ENCODE measurements around the gene RPS6KA4.

RPS6KA4 gene

DNA sequence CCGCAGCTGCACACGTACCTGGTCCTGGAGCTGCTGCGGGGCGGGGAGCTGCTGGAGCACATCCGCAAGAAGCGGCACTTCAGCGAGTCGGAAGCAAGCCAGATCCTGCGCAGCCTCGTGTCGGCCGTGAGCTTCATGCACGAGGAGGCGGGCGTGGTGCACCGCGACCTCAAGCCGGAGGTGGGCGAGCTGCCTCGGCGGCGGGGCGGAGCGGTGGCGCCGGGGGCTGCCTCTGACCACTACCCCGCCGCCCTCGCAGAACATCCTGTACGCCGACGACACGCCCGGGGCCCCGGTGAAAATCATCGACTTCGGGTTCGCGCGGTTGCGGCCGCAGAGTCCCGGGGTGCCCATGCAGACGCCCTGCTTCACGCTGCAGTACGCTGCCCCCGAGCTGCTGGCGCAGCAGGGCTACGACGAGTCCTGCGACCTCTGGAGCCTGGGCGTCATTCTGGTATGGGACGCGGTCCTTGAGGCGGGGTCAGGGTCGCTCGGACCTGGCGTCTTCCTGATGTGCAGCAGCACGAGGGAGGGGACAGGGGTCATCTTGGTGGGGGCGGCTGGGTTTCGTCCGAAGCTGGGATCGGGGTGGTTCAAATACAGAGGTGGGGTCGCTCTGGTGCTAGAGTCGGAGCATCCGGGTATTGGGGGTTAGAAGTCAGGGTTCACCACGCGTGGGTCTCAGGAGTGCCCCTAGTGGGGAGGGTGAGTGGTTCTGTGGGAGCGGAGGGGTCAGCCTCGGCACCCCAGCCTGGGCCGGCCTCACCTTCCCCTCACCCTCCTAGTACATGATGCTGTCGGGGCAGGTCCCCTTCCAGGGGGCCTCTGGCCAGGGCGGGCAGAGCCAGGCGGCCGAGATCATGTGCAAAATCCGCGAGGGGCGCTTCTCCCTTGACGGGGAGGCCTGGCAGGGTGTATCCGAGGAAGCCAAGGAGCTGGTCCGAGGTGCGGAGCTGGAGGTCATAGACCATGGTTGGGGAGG, 10.8 kb downstream of the RPS6KA4 start:
- DNase-seq = no peak

- no peak for DNase-seq
Observed at GRCh38 chr11:64371201-64371600, 12.2 kb downstream of the RPS6KA4 start.

DNA sequence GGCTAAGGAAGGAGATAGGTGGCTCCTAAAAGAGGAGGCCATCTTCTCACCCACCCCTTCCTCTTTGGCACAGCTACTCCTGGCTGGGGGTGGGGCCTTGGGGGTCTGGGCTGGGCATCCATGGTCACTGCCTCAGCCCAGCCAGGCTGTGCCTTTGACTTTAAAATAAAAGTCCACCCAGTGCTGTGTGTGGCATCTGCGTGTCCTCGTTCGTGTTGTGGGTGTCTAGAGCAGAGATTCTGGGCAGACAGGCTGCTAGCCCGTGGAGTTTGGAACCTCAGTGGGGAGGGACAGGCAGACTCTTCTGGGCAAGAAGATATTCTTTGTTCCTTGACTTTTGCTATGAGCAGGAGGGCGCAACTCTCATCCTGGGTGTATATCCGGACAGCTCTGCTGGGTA, 13.1 kb downstream of the RPS6KA4 start:
- DNase-seq = no peak

DNA sequence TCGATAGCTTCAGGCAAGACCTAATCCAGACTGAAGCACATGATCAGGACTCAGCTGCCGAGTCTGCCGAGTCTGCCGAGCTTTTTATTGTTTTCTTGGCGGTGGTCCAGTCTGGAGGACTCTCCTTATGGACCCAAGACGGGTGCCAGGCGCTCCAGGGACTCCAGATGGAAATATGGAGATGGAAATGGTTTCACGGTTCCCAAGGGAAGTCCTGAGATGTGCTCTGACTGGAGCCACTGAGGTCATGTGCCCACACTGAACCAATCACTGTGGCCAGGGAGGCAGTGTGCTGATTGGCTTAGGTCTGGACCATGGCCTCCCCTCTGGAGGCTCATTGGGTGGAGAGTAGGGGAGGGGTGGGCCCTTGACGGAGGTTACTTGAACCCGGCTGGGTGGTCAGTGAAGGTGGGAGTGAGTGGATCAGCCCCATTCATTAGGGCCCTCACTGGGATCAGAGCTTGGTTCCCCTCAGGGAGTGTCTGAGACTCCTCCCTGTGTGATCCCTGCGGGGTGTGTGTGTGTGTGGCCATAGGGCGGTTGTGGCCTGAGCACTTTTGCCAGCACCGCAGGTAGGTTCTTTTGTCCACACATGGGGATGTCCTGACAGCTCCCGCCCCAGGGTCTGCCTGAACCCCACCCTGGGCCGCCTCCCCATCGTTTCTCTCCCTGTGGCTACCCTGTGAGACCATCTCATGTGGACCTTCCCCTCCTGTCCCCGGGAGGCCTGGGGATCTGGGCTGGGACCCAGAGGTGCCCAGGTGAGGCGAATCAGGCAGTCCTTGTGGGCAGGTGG, 14.0 kb downstream of the RPS6KA4 start:
- peak; percentile 99 to 100 for DNase-seq

GRCh38 chr11:64373598-64373974, 14.6 kb downstream of the RPS6KA4 start:
- DNase-seq = no peak

DNA sequence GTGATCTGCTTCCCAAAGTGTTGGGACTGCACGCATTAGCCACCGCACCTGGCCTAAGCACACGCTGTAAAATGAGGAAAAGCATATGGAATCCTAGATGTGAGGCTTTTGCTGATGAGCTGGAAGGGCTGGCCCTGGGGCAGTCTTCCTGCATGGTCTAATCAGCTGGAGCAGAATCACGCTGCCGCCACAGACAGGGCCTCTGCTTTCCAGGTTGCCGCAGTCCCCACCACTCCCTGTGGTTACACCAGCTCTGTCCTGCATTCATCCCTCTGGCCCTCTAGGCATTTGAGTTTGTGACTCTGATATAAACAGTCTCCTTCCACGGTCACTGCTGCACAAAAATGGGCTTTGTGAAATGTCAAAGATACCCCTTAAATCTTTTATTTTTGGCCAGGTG, 17.1 kb downstream of the RPS6KA4 start:
- DNase-seq = no peak

GRCh38 chr11:64378335-64378880, 19.4 kb downstream of the RPS6KA4 start:
- peak in 1 of 2 experiments; percentile 25 for DNase-seq

DNA sequence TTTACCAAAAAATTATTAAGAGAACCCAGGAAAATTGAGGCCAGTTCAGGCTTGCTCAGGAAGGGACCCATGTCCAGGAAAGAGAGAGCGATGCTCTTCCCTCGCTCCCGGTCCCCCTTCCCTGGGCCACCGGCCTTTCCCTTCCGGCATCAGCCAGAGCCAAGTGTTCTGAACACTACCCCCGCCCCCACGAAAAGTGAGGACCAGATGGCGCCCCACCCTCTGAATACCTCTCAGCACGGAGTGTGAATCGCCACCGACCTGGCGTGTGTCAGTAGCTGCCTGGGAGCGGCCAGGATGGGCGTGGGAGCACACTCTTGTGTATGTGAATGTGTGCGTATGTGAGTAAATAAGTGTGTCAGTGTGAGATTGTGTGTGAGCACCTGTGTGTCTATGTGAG, 20.2 kb downstream of the RPS6KA4 start:
- DNase-seq = no peak

- no peak for DNase-seq
Observed at GRCh38 chr11:64379817-64380709, 21.1 kb downstream of the RPS6KA4 start.

DNA sequence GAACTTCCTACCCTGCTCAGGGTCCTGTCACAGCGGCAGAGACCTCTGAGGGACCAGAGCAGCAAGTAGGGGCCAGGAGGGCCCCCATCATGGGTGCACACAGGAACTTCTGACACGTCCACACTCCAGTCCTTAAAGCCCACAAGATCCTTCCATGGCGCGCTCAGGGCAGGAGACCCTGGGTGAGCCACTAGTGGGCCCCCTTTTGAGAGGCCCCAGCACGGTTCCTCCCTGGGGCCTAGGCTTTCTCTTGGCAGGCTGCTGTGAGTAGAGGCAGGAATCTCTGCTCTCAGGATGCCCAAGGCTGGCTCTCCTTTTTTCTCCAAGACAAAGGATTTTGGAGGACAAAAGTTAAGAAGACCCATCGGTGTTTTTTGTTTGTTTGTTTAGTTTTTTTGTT, 22.4 kb downstream of the RPS6KA4 start:
- DNase-seq = no peak

- no peak for DNase-seq
Observed at GRCh38 chr11:64382047-64382446, 23.1 kb downstream of the RPS6KA4 start.

DNA sequence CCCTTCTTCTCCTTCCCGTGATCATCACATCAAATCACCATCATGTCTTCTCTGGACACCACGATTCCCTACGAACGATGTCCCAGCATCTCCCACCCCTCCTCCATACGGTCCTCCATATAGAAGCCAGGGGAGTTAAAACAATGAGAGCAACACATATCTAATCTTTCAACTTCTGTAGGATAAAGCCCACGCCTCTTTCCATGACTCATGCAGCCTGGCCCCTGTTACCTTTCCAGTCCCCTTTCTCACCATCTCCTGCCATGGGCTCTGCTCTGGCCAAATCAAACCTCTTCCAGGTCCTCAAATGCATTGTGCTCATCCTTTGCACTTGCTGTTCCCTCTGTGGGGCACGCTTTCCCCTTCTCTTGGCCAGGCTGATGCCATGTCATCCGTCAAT, 23.6 kb downstream of the RPS6KA4 start:
- DNase-seq = no peak

DNA sequence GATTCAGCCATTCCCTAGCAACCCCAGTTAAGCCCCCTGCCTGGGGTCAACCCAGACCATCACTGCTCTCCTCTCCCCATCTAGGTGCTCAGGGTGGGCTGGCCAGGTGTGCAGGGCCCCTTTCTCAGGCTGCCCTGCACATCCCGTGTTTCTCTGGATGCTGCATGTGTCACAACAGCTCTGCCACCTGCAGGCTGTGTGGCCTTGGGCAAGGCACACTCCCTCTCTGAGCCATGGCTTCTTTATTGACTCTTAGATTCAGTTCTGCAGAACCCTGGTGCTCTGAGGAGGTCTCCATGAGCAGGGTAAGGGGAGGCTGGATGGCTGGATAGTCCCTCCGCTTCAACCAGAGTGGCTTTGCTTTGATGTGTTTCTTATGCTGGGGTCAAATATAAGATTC, 24.6 kb downstream of the RPS6KA4 start:
- no peak for DNase-seq

GRCh38 chr11:64384028-64384737, 25.2 kb downstream of the RPS6KA4 start:
- no peak for DNase-seq

DNA sequence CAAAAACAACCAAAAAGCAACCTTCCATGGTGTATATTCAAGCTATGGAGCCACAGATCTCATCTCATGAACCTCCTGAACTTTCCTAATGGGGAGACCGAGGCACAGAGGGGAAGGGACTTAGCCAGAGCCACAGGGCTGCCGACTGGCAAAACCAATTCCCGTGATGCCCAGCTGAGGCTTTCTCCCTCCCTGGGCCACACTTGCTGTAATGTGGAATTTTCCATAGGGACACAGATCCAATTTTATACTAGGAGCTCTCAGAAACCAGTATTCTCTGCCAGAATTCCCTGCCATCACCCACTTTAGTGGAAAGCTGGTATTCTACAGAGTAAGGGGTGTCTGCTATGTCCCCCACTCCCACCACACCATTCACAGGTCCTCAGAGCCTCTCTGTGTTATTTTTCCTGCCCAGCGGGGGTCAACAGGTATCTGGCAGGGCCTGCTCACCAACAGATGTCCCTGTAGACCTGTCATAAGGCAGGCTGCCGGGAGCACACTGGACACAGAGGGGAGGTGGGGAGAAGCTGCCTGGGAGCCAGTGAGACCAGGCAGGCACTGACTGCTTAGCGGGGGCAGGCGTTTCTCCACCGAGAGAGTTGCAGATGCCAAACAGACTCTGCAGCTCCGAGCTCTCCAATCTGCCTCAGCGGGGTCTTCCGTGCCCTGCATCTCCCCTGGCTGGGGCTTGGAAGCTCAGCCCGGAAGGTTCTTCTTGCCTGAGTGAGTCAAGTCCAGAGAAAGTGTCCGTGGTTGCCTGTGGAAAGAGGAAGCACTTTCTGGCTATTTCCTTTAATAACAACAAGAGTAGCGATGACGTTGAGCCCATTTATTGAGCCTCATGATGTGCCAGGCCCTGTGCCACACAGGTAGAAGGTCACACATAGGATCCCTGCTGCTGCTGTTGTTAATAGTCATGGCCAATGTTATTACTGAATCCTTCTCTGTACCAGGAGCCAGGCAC, 26.3 kb downstream of the RPS6KA4 start:
- no peak for DNase-seq

GRCh38 chr11:64385945-64386704, 27.2 kb downstream of the RPS6KA4 start:
- DNase-seq = no peak

GRCh38 chr11:64387916-64388315, 29.0 kb downstream of the RPS6KA4 start:
- DNase-seq = no peak

GRCh38 chr11:64388894-64389293, 29.9 kb downstream of the RPS6KA4 start:
- DNase-seq = no peak

DNA sequence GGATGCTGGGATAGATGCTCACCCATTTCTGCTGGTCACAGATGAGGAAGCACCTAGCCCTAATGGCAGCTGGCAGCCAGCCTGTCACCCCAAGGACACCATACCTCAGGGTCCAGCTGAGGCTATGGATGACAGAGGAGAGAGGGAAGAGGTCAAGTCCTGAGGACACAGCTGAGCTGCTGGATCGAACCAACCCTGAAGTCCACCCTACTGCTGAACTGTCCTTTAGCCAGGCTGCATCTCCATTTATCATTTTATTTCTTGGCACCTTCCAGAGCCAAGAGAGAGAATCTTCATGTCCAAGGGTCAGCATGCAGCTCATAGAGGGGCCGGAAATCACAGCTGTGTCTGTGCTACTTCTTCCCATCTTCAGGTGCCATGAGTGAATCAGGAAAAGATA, 30.9 kb downstream of the RPS6KA4 start:
- no peak for DNase-seq

DNA sequence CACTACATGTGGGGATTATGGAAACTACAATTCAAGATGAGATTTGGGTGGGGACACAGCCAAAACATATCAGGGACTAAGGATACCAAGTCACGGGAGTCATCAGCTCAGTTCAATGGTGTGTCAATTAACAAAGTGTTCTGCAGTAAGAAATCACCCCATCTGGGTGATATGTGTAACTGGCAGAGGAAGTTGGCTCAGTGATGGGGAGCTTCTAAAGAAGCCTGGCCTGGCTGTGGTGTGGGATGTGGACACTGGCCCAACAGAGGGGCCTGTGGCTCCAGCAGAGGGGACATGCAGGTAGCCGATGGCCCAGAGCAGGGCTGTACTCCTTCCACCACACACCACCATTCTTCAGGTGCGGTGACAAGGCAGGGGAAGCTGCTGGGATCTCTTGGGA, 31.6 kb downstream of the RPS6KA4 start:
- DNase-seq = no peak

All from NCI-H446 (cell line).